ENCODE measurements around the gene UBE2L5. TPM values are rescaled to one million over a fixed set of nuclear protein-coding genes. Genes with fewer than 3 reads are reported as not detected.

UBE2L5 gene
- total RNA-seq, 1 donor from 2014 or later, result 0.42 TPM

DNA sequence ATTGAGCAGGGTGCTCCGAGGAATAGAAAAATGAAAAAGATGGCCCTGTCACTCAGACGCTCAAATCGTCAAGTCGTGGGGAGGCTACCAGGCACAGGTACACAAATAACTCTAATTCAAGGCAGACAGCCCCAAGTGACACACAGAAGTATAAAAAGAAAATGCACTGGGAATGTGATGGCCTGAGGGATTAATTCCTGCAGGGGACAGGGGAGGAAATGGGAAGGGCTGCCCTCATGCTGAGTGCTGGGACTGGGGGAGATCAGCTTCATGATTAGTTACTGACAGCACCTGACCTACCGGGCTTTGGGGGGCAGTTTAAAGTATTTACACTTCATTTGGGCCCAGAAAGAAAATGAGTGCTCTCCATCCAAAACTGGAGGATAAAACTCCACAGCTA is 20.9 kb upstream of the UBE2L5 start:
- Mint-ChIP-seq H3K36me3 (ENCODE audit: low read depth) (no peaks in the 10 kb centered on the region), H3K9me3 (no peaks in the 10 kb centered on the region), H3K27me3 (no peaks in the 10 kb centered on the region), H3K4me3 (no peak overlapping the region), H3K4me1 (peaks cover 5% of the 10 kb centered on the region), H3K27ac (no peak overlapping the region)
- CTCF ChIA-PET, result no interaction called here
- ATAC-seq (ENCODE audit: low read depth) (no peak), DNase-seq (no peak)
- POLR2A ChIA-PET, result interaction anchor here (0.9 to 1.6 kb wide), 3 partner anchors 27 to 220 kb away, joined by 3 to 8 read pairs (median 4); no protein-coding TSS in a partner anchor
- intact Hi-C loops (cut with micrococcal nuclease), result no loop called here
- TF ChIP-seq, protein P1, sequence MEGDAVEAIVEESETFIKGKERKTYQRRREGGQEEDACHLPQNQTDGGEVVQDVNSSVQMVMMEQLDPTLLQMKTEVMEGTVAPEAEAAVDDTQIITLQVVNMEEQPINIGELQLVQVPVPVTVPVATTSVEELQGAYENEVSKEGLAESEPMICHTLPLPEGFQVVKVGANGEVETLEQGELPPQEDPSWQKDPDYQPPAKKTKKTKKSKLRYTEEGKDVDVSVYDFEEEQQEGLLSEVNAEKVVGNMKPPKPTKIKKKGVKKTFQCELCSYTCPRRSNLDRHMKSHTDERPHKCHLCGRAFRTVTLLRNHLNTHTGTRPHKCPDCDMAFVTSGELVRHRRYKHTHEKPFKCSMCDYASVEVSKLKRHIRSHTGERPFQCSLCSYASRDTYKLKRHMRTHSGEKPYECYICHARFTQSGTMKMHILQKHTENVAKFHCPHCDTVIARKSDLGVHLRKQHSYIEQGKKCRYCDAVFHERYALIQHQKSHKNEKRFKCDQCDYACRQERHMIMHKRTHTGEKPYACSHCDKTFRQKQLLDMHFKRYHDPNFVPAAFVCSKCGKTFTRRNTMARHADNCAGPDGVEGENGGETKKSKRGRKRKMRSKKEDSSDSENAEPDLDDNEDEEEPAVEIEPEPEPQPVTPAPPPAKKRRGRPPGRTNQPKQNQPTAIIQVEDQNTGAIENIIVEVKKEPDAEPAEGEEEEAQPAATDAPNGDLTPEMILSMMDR (IDR thresholded peaks at IDR 0.05), result no peak

GRCh38 chr13:30403456-30403855 is 18.8 kb upstream of the UBE2L5 start:
- intact Hi-C loops (cut with micrococcal nuclease), result no loop called here
- no peaks in the 10 kb centered on the region for H3K9me3 Mint-ChIP-seq
- H3K36me3 Mint-ChIP-seq (ENCODE audit: low read depth), result no peaks in the 10 kb centered on the region
- DNase-seq, result no peak
- TF ChIP-seq, protein P1 (IDR thresholded peaks at IDR 0.05), result no peak
- no peak for ATAC-seq (ENCODE audit: low read depth)
- ChIA-PET POLR2A (no interaction called here), CTCF (no interaction called here)
- no peak overlapping the region for H3K4me3 Mint-ChIP-seq
- no peak overlapping the region for H3K27ac Mint-ChIP-seq
- peaks cover 15% of the 10 kb centered on the region for H3K4me1 Mint-ChIP-seq
- no peaks in the 10 kb centered on the region for H3K27me3 Mint-ChIP-seq

DNA sequence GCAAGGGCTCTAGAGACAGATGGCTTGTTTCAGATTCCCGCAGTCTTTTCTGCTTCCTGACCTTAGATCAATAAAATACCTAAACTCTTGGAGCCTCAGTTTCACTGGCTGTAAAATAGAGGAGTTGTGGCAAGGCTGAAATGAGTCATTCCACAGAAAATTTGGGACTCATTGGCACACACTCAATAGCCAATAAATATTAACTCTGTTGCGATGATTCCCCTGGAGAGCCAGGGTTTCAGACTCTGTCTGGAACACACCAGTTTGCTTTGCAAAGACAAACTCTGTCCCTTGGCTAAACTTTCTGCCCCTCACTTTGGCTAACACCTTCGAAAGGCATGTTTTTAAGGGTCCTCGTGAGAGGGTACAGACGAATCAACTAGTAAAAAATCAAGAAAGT is 18.1 kb upstream of the UBE2L5 start:
- H3K27me3 Mint-ChIP-seq, result no peaks in the 10 kb centered on the region
- ChIA-PET CTCF (no interaction called here), POLR2A (interaction anchor here (0.7 to 2.4 kb wide), 2 partner anchors 9 to 58 kb away, joined by 5 to 22 read pairs; no protein-coding TSS in a partner anchor)
- ATAC-seq (ENCODE audit: low read depth), result no peak
- intact Hi-C loops (cut with micrococcal nuclease), result no loop called here
- H3K9me3 Mint-ChIP-seq, result no peaks in the 10 kb centered on the region
- H3K4me3 Mint-ChIP-seq, result no peak overlapping the region
- TF ChIP-seq, protein P1 (IDR thresholded peaks at IDR 0.05), result no peak
- H3K36me3 Mint-ChIP-seq (ENCODE audit: low read depth), result no peaks in the 10 kb centered on the region
- no peak overlapping the region for H3K27ac Mint-ChIP-seq
- no peak for DNase-seq
- peaks cover 22% of the 10 kb centered on the region for H3K4me1 Mint-ChIP-seq

GRCh38 chr13:30406779-30407416 is 15.4 kb upstream of the UBE2L5 start:
- H3K4me3 Mint-ChIP-seq, result no peak overlapping the region
- H3K27me3 Mint-ChIP-seq, result no peaks in the 10 kb centered on the region
- no peaks in the 10 kb centered on the region for H3K36me3 Mint-ChIP-seq (ENCODE audit: low read depth)
- intact Hi-C loops (cut with micrococcal nuclease), result no loop called here
- TF ChIP-seq, protein P1 (IDR thresholded peaks at IDR 0.05), result no peak
- CTCF ChIA-PET, result interaction anchor here (0.9 to 2.5 kb wide), 14 partner anchors 12 to 275 kb away, joined by 3 to 10 read pairs (median 4); partner anchors contain the start of gene UBE2L5
- H3K4me1 Mint-ChIP-seq, result peaks cover 38% of the 10 kb centered on the region
- H3K9me3 Mint-ChIP-seq, result no peaks in the 10 kb centered on the region
- no peak for DNase-seq
- POLR2A ChIA-PET, result interaction anchor here (1.0 to 5.2 kb wide), 6 partner anchors 12 to 58 kb away, joined by 8 to 40 read pairs (median 14); partner anchors contain the start of genes HMGB1 and UBE2L5
- ATAC-seq (ENCODE audit: low read depth), result no peak
- H3K27ac Mint-ChIP-seq, result peak overlapping the region; percentile 74

DNA sequence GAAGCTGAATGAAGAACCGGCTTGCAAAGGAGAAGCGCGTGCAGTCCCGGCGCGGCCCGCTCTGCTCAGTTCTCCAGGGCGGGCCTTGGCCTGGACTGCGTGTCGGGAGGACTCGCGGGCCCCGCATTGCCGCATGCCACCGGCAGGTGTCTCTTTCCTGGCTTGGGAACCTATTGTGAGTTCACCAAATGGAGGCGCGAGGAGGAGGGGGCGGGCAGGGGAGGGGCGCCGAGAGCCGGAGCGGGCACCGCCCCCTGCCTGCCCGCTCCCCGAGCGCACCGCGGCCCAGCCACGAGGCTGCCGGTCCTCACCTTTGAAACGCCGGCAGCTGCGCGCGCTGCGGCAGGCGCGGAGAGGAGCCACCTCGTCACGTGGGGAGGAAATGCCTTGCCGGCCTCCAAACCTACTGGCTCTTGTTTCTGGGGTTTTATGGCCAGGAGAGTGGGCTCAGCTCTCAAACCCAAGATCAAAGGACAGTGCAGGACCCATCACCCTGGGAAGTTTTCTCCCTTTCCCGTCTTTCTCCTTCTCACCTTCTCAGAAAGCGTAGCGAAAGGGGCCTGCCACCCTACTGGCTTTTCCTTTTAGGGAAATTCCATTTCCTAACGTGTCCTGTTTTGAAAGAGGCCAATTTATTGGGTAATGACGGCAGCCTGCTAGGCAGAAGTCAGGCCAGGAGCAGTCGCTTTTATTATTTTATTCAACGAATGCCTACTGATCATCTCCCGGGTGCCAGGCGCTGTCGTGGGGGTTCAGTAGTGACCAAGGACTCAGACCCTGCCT is 13.8 kb upstream of the UBE2L5 start:
- CTCF ChIA-PET, result interaction anchor here (0.7 to 2.1 kb wide), 16 partner anchors 8 to 458 kb away, joined by 3 to 9 read pairs (median 4); partner anchors contain the start of gene UBE2L5
- Mint-ChIP-seq H3K27me3 (no peaks in the 10 kb centered on the region), H3K36me3 (ENCODE audit: low read depth) (no peaks in the 10 kb centered on the region)

More for the DNA sequence above, 13.8 kb upstream of the UBE2L5 start:
- peak; percentile 94 for ATAC-seq (ENCODE audit: low read depth)
- TF ChIP-seq, protein P1 (IDR thresholded peaks at IDR 0.05), result no peak
- DNase-seq, result peak; percentile 85
- no peaks in the 10 kb centered on the region for H3K9me3 Mint-ChIP-seq
- H3K4me3 Mint-ChIP-seq, result peak overlapping the region; percentile 62
- peak overlapping the region; percentile 79 for H3K27ac Mint-ChIP-seq
- H3K4me1 Mint-ChIP-seq, result peaks cover 53% of the 10 kb centered on the region
- POLR2A ChIA-PET, result interaction anchor here (0.6 to 5.2 kb wide), 19 partner anchors 9 to 209 kb away, joined by 3 to 40 read pairs (median 6); partner anchors contain the start of genes HMGB1, UBE2L5 and USPL1
- intact Hi-C loops (cut with micrococcal nuclease), result loop anchor here (1.0 to 2.0 kb wide), 13 partner anchors 13 to 394 kb away; partner anchors contain the start of genes KATNAL1, UBE2L5 and USPL1

Measured in activated B cell treated with CpG ODN at 0.5 μM for 24 hours (primary cell).